ENCODE data around the gene ABL1.

DNA sequence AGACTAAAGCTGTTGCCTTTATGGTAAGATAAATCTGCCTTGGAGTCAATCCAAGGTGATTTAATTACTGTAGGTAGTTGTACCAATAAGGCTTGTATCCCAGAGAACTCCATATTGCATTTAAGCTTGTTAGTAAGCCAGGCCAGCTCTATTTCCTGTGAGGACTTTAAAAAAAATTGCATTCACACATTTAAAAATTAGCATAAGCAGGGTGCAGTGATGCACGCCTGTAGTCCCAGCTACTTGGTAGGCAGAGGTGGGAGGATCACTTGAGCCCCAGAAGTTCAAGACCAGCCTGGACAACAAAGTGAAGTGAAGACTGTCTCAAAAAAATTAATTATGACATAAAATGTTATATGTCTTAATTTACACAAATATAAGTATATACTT is 28.7 kb upstream of the ABL1 start:
- TF ChIP-seq, protein P1, sequence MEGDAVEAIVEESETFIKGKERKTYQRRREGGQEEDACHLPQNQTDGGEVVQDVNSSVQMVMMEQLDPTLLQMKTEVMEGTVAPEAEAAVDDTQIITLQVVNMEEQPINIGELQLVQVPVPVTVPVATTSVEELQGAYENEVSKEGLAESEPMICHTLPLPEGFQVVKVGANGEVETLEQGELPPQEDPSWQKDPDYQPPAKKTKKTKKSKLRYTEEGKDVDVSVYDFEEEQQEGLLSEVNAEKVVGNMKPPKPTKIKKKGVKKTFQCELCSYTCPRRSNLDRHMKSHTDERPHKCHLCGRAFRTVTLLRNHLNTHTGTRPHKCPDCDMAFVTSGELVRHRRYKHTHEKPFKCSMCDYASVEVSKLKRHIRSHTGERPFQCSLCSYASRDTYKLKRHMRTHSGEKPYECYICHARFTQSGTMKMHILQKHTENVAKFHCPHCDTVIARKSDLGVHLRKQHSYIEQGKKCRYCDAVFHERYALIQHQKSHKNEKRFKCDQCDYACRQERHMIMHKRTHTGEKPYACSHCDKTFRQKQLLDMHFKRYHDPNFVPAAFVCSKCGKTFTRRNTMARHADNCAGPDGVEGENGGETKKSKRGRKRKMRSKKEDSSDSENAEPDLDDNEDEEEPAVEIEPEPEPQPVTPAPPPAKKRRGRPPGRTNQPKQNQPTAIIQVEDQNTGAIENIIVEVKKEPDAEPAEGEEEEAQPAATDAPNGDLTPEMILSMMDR (IDR thresholded peaks at IDR 0.05; ENCODE audit: insufficient read depth, low read length, poor library complexity, severe bottlenecking), result no peak
- no peak for TF ChIP-seq EZH2phosphoT487 (conservative IDR thresholded peaks at IDR 0.05; ENCODE audit: low read length)

All from SU-DHL-6 (cell line).